HPDE6-E6E7 (cell line): ENCODE results near the gene RCC1.
"Not testable (repeated sequence)": the region's sequence is repeated elsewhere in the genome, so short reads cannot be mapped to it uniquely, and the experiment has no call there.

ENCODE experiments used
- DNase-seq: peaks from one replicate; pipeline ENCODE4 v3.0.0; 2011; ENCODE audit warnings: missing footprints; ENCODE audit errors: extremely low spot score

Gene RCC1, protein sequence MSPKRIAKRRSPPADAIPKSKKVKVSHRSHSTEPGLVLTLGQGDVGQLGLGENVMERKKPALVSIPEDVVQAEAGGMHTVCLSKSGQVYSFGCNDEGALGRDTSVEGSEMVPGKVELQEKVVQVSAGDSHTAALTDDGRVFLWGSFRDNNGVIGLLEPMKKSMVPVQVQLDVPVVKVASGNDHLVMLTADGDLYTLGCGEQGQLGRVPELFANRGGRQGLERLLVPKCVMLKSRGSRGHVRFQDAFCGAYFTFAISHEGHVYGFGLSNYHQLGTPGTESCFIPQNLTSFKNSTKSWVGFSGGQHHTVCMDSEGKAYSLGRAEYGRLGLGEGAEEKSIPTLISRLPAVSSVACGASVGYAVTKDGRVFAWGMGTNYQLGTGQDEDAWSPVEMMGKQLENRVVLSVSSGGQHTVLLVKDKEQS

DNA sequence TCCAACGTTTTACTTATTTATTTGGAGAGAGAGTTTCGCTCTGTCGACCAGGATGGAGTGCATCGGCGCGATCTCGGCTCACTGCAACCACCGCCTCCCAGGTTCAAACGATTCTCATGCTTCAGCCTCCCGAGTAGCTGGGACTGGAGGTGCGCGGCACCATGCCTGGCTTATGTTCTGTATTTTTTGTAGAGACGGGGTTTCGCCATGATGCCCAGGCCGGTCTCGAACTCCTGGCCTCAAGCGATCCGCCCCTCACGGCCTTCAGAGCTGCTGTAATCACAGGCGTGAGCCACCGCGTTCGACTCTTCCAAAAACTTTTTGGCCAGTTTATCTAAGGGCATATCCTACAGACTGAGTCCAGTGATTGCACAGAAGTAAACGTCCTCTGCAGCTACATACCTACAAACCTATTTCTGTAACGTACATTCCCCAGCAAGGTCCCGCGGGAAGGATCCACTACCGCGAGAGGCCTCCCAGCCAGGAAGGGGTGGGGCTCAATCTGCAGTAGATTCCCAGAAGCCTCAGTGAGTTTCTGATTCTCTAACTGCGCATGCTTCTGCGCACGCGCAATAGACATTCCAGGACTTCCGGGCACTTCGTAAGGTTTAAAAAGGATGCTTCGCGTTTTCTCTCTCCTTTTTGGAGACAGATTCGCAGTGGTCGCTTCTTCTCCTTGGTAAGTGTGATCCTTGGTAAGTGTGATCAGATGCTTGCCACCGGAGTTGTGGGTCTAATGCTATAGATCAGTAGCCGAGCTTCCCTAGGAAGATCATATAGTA lies at the start of gene RCC1:
RCC1 (plus strand) TSS at position 638 of the 782 bp plus-strand sequence. CDS start 23,824 bp downstream, outside the sequence.
- DNase-seq, result peak; percentile 95

DNA sequence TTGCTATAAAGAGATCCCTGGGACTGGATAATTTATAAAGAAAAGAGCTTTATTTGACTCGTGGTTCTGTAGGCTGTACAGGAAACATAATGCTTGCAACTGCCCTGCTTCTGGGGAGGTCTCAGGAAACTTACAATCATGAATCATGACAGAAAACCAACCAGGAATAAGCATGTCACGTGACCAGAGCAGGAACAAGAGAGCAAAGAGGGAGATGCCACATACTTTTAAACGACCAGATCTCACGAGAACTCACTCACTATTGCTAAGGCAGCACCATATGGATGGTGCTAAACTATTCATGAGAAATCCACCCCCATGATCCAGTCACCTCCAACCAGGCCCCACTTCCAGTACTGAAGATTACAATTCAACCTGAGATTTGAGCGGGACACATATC lies 49.8 kb upstream of the RCC1 start:
- DNase-seq, result no peak

DNA sequence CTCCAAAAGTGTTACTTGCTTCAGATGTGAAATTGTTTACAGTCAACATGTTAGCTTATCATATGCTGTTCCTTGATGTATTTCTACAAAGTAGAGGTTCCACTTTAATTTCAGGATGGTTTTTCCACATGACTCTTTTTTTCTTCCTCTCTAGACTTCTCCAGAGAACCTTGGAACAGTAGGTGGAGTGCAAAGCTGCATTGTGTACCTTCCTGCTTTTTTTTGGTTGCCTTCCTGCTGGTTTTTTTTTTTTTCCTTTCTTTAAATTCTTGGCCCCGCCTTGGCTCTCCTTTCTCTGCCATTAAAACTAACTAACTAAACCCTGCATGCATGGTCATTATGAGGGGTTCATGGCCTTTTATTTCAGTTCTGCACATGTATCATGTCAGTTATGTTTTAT lies 48.2 kb upstream of the RCC1 start:
- no peak for DNase-seq

DNA sequence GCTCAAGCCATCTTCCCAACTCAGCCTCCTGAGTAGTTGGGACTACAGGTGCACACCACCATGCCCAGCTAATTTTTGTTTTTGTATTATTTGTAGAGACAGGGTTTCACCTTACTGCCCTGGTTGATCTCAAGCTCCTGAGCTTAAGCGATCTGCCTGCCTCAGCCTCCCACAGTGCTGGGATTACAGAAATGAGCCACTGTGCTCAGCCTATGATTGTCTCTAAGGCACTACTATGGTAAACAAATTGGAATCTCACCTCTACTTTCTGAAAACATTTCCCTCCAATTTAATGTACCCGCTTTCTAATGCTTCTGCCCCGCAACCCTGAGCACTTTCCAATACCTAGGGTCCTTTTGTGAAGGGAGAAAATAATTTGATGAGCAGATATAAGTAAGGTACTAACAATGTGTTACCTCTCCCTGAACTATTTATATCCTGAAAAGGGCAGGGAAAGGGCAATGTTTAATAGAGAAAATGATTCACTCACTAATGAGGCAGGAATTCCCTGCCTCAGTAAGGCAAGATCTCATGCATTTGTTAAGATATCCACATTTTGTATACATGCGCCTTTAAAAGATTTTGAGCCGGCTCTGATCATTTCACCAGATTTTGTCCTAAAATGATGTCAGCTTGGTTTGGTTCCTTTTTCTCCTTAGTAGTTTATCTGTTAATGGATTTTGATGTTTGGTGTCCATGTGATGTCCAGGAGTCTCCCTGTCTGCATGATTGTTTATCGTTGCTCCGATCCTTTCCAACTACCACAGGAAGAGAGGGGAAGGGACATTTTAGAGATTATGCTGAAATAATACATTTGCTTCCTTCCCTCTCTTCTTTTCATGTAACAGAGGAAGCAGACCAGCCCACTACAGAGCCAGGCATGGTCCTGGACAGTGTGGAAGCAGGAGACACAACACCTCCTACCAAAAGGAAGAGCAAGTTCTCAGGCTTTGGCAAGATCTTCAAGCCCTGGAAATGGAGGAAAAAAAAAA lies 47.3 kb upstream of the RCC1 start:
- no peak for DNase-seq

DNA sequence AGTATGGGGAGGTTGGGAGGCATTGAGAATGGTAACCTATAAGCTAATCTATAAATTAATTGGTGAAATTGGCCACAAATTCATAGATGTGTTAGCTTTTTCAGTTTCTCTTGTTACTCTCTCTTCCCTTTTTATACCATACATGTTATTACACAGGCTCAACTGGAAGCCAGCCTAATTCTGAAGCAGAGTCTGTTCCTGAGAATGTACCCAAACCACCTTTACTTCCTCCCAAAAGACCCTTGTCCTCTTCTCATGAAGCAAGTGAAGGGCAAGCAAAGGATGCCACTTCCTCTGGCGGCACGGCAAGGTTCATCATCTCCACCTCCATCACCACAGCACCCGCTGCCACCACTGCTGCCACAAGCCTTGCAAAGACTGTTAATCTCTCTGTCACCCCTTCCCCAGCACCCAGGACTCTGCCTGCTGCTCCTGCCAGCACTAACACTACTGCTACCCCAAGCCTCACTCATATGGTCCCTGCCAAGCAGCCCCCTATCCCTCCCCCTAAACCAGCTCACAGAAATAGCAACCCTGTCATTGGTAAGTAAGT lies 39.5 kb upstream of the RCC1 start:
- no peak for DNase-seq

DNA sequence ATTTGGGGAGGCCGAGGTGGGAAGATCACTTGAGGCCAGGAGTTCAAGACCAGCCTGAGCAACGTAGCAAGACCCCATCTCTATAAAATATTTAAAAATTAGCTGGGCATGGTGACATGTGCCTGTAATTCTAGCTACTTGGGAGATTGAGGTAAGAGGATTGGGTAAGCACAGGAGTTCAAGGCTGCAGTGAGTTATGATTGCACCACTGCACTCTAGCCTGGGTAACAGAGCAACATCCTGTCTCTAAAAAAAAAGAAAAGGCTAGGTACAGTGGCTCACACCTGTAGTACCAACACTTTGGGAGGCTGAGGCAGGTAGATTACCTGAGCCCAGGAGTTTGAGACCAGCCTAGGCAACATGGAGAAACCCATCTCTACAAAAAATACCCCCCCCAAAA lies 35.7 kb upstream of the RCC1 start:
- DNase-seq, result no peak

DNA sequence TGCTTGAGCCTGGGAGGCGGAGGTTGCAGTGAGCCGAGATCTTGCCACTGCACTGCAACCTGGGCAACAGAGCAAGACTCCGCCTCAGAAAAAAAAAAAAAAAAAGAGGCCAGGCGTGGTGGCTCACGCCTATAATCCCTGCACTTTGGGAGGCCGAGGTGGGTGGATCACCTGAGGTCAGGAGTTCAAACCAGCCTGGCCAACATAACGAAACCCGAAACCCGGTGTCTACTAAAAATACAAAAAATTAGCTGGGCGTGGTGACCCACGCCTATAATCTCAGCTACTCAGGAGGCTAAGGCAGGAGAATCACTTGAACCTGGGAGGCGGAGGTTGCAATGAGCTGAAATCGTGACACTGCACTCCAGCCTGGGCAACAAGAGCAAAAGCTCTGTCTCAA lies 26.3 kb upstream of the RCC1 start:
- not testable (repeated sequence) for DNase-seq

DNA sequence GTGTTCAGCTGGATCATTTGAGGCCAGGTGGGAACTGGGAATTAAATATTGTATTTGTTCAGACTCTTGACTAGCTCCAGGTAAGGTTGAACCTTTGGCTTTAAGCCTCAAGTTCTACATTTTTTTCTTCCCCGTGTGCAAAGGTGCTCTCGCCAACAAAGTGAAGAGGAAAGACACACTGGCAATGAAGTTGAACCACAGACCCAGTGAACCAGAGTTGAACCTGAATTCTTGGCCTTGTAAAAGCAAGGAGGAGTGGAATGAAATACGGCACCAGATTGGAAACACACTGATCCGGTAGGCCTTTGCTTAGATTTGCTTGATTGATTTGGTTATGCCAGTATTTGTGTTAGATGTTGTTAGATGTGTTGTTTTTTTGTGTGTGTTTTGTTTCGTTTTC lies 25.5 kb upstream of the RCC1 start:
- no peak for DNase-seq

DNA sequence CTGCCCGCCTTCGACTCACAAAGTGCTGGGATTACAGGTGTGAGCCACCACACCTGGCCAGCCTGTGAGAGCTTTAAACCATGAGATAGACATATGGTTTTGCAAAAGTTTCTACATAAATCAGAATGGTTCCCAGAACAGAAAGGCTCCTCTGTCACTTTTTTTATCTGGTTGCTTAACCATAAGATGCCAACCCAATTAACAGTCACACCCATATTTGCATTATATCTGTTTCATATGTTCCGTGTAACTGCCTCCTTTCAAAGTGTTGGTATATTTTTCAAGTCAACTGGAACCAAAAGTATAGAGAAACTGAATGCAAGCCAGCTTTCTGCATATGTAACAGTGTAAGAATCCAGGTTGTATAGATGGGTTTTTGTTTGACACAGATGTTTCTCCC lies 23.7 kb upstream of the RCC1 start:
- no peak for DNase-seq

DNA sequence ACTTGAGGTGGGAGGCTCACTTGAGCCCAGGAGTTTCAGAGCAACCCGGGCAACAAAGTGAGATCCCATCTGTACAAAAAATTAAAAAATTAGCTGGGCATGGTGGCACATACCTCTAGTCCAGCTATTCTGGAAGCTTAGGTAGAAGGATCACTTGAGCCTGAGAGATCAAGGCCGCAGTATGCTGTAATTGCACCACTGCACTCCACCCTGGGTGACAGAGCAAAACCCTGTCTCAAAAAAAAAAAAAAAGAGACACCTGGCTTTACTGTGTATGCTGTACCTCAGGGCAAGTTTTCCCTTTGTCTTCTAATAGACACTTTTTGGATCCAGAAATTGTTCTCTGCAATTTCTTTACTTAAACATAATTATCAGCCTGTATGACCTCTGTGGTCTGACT lies 23.1 kb upstream of the RCC1 start:
- DNase-seq, result no peak

DNA sequence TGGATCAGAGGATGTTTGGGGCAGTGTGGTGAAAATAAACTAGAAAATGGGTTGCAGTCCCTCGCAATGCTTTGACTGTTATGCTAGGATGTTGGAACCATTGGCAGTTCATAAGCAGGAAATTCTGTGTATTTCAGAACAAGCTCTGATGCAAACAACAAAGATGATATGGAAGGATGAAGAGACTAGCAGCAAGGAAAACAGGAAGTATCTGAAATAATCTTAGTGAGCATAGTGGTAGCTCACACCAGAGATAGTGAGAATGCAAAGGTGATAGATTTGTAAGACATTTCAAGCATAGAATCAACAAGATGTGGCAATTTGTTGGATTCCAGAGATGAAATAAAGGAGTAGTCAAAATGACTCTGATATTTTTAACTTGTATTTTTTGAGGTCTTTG lies 11.1 kb upstream of the RCC1 start:
- no peak for DNase-seq

DNA sequence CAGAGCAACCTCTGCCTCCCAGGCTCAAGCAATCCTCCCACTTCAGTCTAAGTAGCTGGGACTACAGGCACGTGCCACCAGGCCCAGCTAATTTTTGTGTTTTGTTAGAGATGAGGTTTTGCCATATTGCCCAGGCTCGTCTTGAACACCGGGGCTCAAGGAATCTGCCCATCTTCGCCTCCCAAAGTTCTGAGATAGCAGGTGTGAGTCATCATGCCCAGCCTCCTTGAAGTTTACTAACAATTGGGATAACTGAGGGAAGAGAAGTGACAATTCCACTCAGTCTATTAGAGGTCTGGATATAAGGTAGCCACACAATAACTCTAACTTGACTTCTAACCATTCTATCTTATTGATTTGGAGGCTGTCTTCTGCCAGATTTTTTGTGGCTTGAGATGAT lies 6.3 kb upstream of the RCC1 start:
- no peak for DNase-seq

DNA sequence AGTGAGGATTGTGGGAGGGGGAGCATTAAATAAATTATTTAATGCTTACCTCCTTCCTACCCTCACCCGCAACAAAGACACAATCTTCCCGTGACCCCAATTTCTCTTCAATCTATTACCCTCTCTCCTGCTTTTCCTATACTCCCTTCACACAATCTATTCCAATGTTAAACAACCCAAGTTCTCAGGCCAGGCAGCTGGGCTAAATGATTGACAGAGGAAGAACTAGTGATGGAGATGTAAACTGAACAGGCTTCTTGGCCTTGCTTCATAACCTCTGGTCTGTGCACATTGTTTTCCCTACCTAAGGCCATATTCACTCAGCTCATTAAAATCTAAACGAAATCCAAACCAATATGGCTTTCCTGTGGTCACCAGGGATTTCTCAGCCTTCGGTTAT lies 3.9 kb upstream of the RCC1 start:
- DNase-seq, result no peak

DNA sequence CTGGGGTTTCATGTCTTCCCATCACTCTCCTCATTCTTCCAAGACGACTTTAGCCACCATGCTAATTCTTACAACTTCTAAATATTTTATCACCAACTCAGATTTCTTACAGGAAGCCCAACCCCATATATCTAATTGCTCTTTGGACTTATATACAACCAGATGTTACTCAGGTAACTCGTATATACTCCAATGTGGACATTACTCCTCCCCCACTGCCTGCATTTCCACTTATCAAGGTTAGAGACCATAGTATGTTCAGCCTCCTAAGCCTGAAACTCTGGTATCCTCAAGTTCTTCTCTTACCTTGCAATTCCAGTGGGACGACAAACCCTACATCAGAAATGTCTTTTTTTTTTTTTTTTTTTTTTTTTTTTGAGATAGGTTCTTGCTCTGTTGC lies 2.7 kb upstream of the RCC1 start:
- no peak for DNase-seq

DNA sequence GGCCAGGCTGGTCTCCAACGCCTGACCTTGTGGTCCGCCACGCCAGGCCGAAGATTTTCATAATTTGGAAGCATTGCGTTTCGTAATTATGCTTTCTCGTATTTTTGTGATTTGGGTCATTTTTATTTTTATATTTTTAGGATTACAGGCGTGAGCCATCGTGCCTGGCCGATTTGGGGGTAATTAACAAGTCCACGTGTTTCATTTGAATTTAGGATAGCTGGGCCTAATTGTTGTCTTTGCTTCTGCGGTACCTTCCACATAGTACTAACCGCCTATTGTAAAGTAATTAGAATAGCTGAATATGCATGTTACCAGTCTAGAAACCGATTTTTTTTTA lies 1.0 kb downstream of the RCC1 start:
- no peak for DNase-seq

DNA sequence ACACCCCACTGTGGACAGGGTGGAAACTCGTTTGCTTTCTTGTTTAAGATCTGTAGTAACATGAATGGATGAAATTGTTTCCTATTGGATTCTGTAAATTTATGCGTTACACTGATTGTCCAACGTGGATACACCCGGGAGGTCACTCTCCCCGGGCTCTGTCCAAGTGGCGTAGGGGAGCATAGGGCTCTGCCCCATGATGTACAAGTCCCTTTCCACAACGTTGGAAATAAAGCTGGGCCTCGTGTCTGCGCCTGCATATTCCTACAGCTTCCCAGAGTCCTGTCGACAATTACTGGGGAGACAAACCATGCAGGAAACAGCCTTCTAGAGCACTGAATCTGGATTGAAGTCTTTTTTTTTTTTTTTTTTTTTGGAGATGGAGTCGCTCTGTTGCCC lies 1.4 kb downstream of the RCC1 start:
- DNase-seq, result no peak

DNA sequence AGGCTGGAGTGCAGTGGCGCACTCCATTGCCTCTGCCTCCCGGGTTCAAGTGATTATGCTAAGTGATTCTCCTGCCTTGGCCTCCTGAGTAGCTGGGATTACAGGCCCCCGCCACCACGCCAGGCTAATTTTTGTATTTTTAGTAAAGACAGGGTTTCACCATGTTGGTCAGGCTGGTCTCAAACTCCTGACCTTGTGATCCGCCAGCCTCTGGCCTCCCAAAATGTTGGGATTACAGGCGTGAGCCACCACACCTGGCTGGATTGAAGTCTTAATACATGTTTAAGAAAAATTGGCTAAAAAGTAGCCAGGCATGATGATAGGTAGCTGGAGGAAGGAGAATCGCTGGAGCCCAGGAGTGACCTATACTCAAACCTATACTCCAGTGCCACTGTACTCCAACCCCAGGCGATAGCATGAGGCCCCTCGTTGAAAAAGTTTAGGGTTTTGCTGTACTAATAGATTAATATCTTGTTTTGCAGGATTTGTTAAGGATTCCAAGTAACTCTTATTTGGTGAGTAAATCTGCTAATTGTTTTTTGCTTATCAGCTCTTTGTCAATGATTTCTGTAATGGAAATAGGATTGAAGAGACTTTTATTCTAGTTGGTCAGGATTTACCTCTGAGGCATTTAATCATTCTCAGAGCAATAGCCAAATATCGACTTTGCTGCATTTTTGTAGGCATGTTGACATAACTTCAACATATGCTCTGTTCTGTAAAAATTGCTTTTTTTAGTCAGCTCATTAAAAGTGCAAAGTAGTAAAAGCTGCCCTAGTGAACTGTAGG lies 2.0 kb downstream of the RCC1 start:
- no peak for DNase-seq

DNA sequence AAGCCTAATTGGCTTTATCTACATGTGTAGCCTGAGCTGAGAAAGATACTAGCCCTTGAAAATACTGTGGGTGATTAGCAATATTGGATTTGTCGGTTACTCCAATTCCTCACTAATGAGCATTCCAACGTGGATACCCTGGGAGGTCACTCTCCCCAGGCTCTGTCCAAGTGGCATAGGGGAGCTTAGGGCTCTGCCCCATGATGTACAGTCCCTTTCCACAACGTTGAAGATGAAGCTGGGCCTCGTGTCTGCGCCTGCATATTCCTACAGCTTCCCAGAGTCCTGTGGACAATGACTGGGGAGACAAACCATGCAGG lies 2.6 kb downstream of the RCC1 start:
- DNase-seq, result no peak

DNA sequence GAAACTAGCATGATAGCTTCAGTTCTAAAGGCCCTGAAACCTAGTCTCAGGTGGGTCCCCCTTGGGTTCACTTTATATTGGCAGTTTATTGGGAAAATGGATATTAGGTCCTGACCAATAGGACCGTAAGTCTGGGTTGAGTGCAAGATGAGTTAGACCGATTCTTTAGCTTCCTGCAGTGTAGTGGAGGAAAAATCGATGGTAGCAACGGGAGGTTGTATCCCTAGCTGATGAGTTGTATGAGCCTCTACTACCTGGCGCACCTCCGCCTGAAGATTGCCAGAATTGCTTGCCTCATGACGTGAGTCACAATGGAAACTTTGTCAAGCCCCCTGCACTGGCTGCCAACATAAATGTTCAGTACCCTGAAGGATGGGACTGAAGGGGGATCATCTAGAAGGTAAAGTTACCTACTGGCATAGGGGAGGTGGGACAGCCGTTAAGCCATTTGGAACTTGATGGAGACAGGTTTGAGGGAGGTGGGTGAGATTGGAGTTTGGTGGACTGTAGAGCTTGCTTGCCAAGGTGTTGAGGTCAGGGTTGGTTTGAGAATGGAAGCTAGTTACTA lies 3.9 kb downstream of the RCC1 start:
- no peak for DNase-seq

DNA sequence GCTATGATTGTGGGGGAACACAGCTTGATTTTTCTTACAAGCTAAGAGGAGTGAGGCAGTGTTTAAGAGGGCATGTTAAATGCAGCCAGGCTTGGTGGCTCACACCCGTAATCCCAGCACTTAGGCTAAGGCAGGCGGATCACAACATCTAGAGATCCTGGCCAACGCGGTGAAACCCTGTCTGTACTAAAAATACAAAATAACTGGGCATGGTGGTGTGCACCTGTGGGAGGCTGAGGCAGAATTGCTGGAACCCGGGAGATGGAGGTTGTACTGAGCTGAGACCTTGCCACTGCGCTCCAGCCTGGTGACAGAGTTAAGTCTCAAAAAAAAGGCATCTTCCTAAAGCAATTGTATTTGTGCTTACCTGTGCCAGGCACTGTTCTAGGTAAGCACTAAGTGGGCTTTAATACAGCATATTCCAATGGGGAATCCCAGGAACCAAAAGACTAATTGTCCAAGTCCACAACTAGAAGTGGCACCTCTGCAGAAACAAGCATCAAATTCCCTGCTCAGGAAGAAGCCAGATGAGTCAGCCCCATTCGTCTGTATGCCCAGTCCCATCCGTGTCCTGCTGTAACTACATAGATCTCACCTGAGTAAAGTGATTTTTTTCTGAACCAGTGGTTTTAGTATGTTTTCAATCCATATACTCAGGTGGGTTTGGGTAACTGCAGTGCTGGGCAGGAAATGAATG lies 4.6 kb downstream of the RCC1 start:
- DNase-seq, result no peak
